GM21423 (cell line): ENCODE measurements around the gene PRELID2.
"Not testable (repeated sequence)": the region's sequence is repeated elsewhere in the genome, so short reads cannot be mapped to it uniquely, and the experiment has no call there.

Source experiments
- ATAC-seq: cut with Tn5 transposase; IDR thresholded peaks from one replicate; pipeline ENCODE4 v1.9.1; 2021; ENCODE audit warnings: mild to moderate bottlenecking, moderate library complexity; ENCODE audit not compliant: unreplicated experiment

The PRELID2 gene

GRCh38 chr5:145834917-145835847, at the start of gene PRELID2:
Gene PRELID2 (minus strand): TSS chr5:145835342. CDS start chr5:145835251, 91 bp downstream.
- peak; percentile 90 for ATAC-seq

- no peak for ATAC-seq
These were observed 39.6 kb upstream of the PRELID2 start for GRCh38 chr5:145874765-145875164.

- no peak for ATAC-seq
These were observed 37.8 kb upstream of the PRELID2 start, which contains the start of gene GRXCR2 for GRCh38 chr5:145872914-145873313. Gene GRXCR2 (minus strand): TSS chr5:145873014. CDS start chr5:145872968, 46 bp downstream.

GRCh38 chr5:145872486-145872885, 37.3 kb upstream of the PRELID2 start:
- no peak for ATAC-seq

GRCh38 chr5:145869753-145870152, 34.6 kb upstream of the PRELID2 start:
- no peak for ATAC-seq

GRCh38 chr5:145867806-145868205, 32.7 kb upstream of the PRELID2 start:
- no peak for ATAC-seq

GRCh38 chr5:145864432-145864831, 29.3 kb upstream of the PRELID2 start:
- ATAC-seq: not testable (repeated sequence)

- ATAC-seq: no peak
These were observed 27.9 kb upstream of the PRELID2 start for GRCh38 chr5:145863003-145863402.

- ATAC-seq: no peak
These were observed 24.8 kb upstream of the PRELID2 start for GRCh38 chr5:145859897-145860296.

- ATAC-seq: no peak
These were observed 24.3 kb upstream of the PRELID2 start for GRCh38 chr5:145859453-145859852.

GRCh38 chr5:145858959-145859358, 23.8 kb upstream of the PRELID2 start:
- ATAC-seq: no peak

GRCh38 chr5:145856285-145856818, 21.2 kb upstream of the PRELID2 start:
- ATAC-seq: no peak

- no peak for ATAC-seq
These were observed 20.7 kb upstream of the PRELID2 start for GRCh38 chr5:145855763-145856267.

GRCh38 chr5:145854651-145855258, 19.6 kb upstream of the PRELID2 start:
- no peak for ATAC-seq

- ATAC-seq: no peak
These were observed 18.7 kb upstream of the PRELID2 start for GRCh38 chr5:145853781-145854376.

GRCh38 chr5:145852990-145853389, 17.8 kb upstream of the PRELID2 start:
- no peak for ATAC-seq

- no peak for ATAC-seq
These were observed 13.7 kb upstream of the PRELID2 start for GRCh38 chr5:145848854-145849253.

- ATAC-seq: no peak
These were observed 12.7 kb upstream of the PRELID2 start for GRCh38 chr5:145847499-145848497.

GRCh38 chr5:145846081-145846480, 10.9 kb upstream of the PRELID2 start:
- no peak for ATAC-seq

- no peak for ATAC-seq
These were observed 6.2 kb upstream of the PRELID2 start for GRCh38 chr5:145841299-145841698.
